Fibroblast of pulmonary artery (primary cell): Measurements from ENCODE around the gene DMXL2.

ENCODE experiments used
- DNase-seq: peaks from one replicate; pipeline ENCODE4 v3.0.0-alpha.2; 2010; ENCODE audit warnings: low read depth
- H3K4me3 ChIP-seq: replicated peaks from 2 replicates; pipeline ENCODE4 v1.5.1; 2011; ENCODE audit warnings: low read depth, mild to moderate bottlenecking, control low read depth, low read length, moderate library complexity
- CTCF ChIP-seq: IDR thresholded peaks from 2 replicates; pipeline ENCODE4 v1.5.1; 2011; ENCODE audit warnings: mild to moderate bottlenecking, control low read depth, low read length, inconsistent platforms; ENCODE audit errors: missing control alignments

Gene DMXL2

GRCh38 chr15:51603002-51603401 is 19.6 kb downstream of the DMXL2 start:
- no peak for TF ChIP-seq CTCF
- DNase-seq = no peak
- H3K4me3 ChIP-seq = no peak overlapping the region

- DNase-seq = no peak
- no peak for TF ChIP-seq CTCF
- H3K4me3 ChIP-seq = no peak overlapping the region
Measured at GRCh38 chr15:51602484-51602883, 20.1 kb downstream of the DMXL2 start.

- no peak for TF ChIP-seq CTCF
- H3K4me3 ChIP-seq = no peak overlapping the region
- DNase-seq = no peak
Measured at GRCh38 chr15:51601801-51602200, 20.8 kb downstream of the DMXL2 start.

GRCh38 chr15:51600114-51600513 is 22.5 kb downstream of the DMXL2 start:
- DNase-seq = no peak
- no peak overlapping the region for H3K4me3 ChIP-seq
- TF ChIP-seq CTCF = no peak

GRCh38 chr15:51589881-51590568 is 32.5 kb downstream of the DMXL2 start:
- no peak overlapping the region for H3K4me3 ChIP-seq
- TF ChIP-seq CTCF = no peak
- DNase-seq = no peak

- TF ChIP-seq CTCF = no peak
- H3K4me3 ChIP-seq = no peak overlapping the region
- DNase-seq = no peak
Measured at GRCh38 chr15:51588966-51589365, 33.6 kb downstream of the DMXL2 start.

GRCh38 chr15:51585986-51586385 is 36.6 kb downstream of the DMXL2 start:
- TF ChIP-seq CTCF = no peak
- no peak for DNase-seq
- H3K4me3 ChIP-seq = no peak overlapping the region
